Left lung (tissue), 10 donors: ENCODE measurements around the gene PEMT. TPM values are rescaled to one million over a fixed set of nuclear protein-coding genes. Genes with fewer than 3 reads are reported as not detected.

Experiments
- ATAC-seq: fragments of 200-7000 bp; cut with Tn5 transposase; one replicate; pipeline ENCODE4 v1.9.1; 2020; ENCODE audit warnings: moderate library complexity
- DNase-seq, 4 donors: peaks; one replicate each; pipeline ENCODE4 v3.0.0-alpha.2; 2013 to 2020
- H3K27ac ChIP-seq, 2 donors: fragments of 200-600 bp; sonication (generic) in 1 of 2; one replicate each; pipeline versions ENCODE4 v1.5.0 to v1.8.0; 2020 to 2021
- H3K27me3 ChIP-seq, 2 donors: fragments of 200-600 bp; sonication (generic) in 1 of 2; one replicate each; pipeline versions ENCODE4 v1.5.0 to v1.8.0; 2020 to 2021
- H3K36me3 ChIP-seq, 2 donors: fragments of 200-600 bp; sonication (generic) in 1 of 2; one replicate each; pipeline versions ENCODE4 v1.5.0 to v1.8.0; 2020 to 2021
- H3K4me1 ChIP-seq, 2 donors: fragments of 200-600 bp; one replicate each; pipeline ENCODE4 v1.8.0; 2021
- H3K4me3 ChIP-seq, 2 donors: fragments of 200-600 bp; sonication (generic) in 1 of 2; one replicate each; pipeline versions ENCODE4 v1.5.0 to v1.8.0; 2020 to 2021; ENCODE audit warnings: mild to moderate bottlenecking in 1 of 2
- H3K9me3 ChIP-seq, 2 donors: fragments of 200-600 bp; sonication (generic) in 1 of 2; one replicate each; pipeline versions ENCODE4 v1.5.0 to v1.8.0; 2020 to 2021
- CTCF ChIP-seq, 2 donors: fragments of 200-600 bp; sonication (generic) in 1 of 2; IDR thresholded peaks; one replicate each; pipeline versions ENCODE4 v1.5.0 to v1.8.0; 2021; ENCODE audit warnings: antibody characterized with exemption in 2 of 2
- intact Hi-C, 2 donors: fragments of 100-400 bp; cut with DNase I; formaldehyde crosslinking; loops; one replicate each; pipeline versions ENCODE4 v1.11.2 to v1.14.2; 2022
- polyA plus RNA-seq, 6 donors: library from polyadenylated mRNA; unstranded; fragments of 120-200 nt; gene quantifications; one replicate each; pipeline ENCODE4 v1.2.1, GENCODE V29; 2013; ENCODE audit not compliant: insufficient read length in 6 of 6
- total RNA-seq, 2 donors: library from RNA; stranded (reverse); fragmentation: NEBNext Ultra II Directional; extraction: Animal tissue kit (Norgen Biotek cat#: 25700); gene quantifications; one replicate each; pipeline ENCODE4 v1.2.1, GENCODE V29; 2021
- donor health status: DM: no; HTN: yes; CAD: no.
- donor health status: DM: no; HTN: no; CAD: no.

Gene PEMT
- total and polyA plus RNA-seq, 8 donors = 22.3 to 38.7 (median 28.3) TPM

- intact Hi-C loops = no loop called here
- H3K27me3 ChIP-seq = no peaks in the 10 kb centered on the region
- H3K4me1 ChIP-seq = no peaks in the 10 kb centered on the region
- H3K9me3 ChIP-seq = no peaks in the 10 kb centered on the region
- no peaks in the 10 kb centered on the region for H3K36me3 ChIP-seq
- no peak for TF ChIP-seq CTCF (IDR thresholded peaks at IDR 0.05)
- ATAC-seq (no peak), DNase-seq (no peak)
- no peak overlapping the region for H3K4me3 ChIP-seq
- no peak overlapping the region for H3K27ac ChIP-seq
These were observed 20.8 kb upstream of the PEMT start for GRCh38 chr17:17612085-17613022.

GRCh38 chr17:17609121-17609520 is 17.6 kb upstream of the PEMT start:
- no peaks in the 10 kb centered on the region for H3K27me3 ChIP-seq
- no peak for TF ChIP-seq CTCF (IDR thresholded peaks at IDR 0.05)
- no peak for ATAC-seq
- intact Hi-C loops = no loop called here
- no peak for DNase-seq
- no peak overlapping the region for H3K27ac ChIP-seq
- no peaks in the 10 kb centered on the region for H3K36me3 ChIP-seq
- no peak overlapping the region for H3K4me3 ChIP-seq
- H3K9me3 ChIP-seq = no peaks in the 10 kb centered on the region
- peaks cover 14 to 15% of the 10 kb centered on the region in 2 donors for H3K4me1 ChIP-seq

- intact Hi-C loops = no loop called here
- Histone ChIP-seq H3K9me3 (no peaks in the 10 kb centered on the region), H3K27me3 (no peaks in the 10 kb centered on the region), H3K4me3 (no peak overlapping the region), H3K4me1 (peaks cover 14 to 15% of the 10 kb centered on the region in 2 donors), H3K27ac (peak overlapping the region; percentile 13 to 21), H3K36me3 (no peaks in the 10 kb centered on the region)
- ATAC-seq = no peak
- no peak for TF ChIP-seq CTCF (IDR thresholded peaks at IDR 0.05)
- DNase-seq = no peak
These were observed 15.0 kb upstream of the PEMT start for GRCh38 chr17:17606416-17607000.

- no peak for TF ChIP-seq CTCF (IDR thresholded peaks at IDR 0.05)
- peak overlapping the region in 1 of 2 donors; percentile 42 for H3K27ac ChIP-seq
- H3K36me3 ChIP-seq = no peaks in the 10 kb centered on the region
- ATAC-seq (peak; percentile 80), DNase-seq (peak in 1 of 4 donors; percentile 48)
- intact Hi-C loops = no loop called here
- no peak overlapping the region for H3K4me3 ChIP-seq
- no peaks in the 10 kb centered on the region for H3K27me3 ChIP-seq
- no peaks in the 10 kb centered on the region for H3K9me3 ChIP-seq
- H3K4me1 ChIP-seq = peaks cover 14 to 15% of the 10 kb centered on the region in 2 donors
These were observed 14.2 kb upstream of the PEMT start for GRCh38 chr17:17605729-17606088.

GRCh38 chr17:17605083-17605728 is 13.7 kb upstream of the PEMT start:
- peaks cover 14 to 15% of the 10 kb centered on the region in 2 donors for H3K4me1 ChIP-seq
- peak; percentile 82 for ATAC-seq
- H3K9me3 ChIP-seq = no peaks in the 10 kb centered on the region
- H3K27ac ChIP-seq = peak overlapping the region in 1 of 2 donors; percentile 42
- TF ChIP-seq CTCF (IDR thresholded peaks at IDR 0.05) = no peak
- no peak for DNase-seq
- H3K27me3 ChIP-seq = no peaks in the 10 kb centered on the region
- intact Hi-C loops = no loop called here
- no peak overlapping the region for H3K4me3 ChIP-seq
- H3K36me3 ChIP-seq = no peaks in the 10 kb centered on the region
